PC-3 (cell line): ENCODE data around the gene AKIRIN2. TPM values are rescaled to one million over a fixed set of nuclear protein-coding genes. Genes with fewer than 3 reads are reported as not detected.

Experiments used
- ATAC-seq: fragments of 200-7000 bp; cut with Tn5 transposase; 2 replicates; pipeline ENCODE4 v1.9.1; 2020; ENCODE audit warnings: mild to moderate bottlenecking, moderate library complexity
- BruUV-seq: library from RNA; stranded (reverse); fragments of 400-500 nt; replicated peaks from 2 replicates; lab custom pipeline; 2021; lab: Mats Ljungman, UMichigan
- CTCF ChIA-PET: fragments of 300-600 bp; sonication (Branson Sonifier 250); formaldehyde crosslinking; loops from one replicate; lab custom pipeline; 2022; ENCODE audit warnings: antibody characterized with exemption; lab: Charles Lee
- POLR2A ChIA-PET: fragments of 300-600 bp; sonication (Branson Sonifier 250); formaldehyde crosslinking; loops from one replicate; lab custom pipeline; 2022; ENCODE audit warnings: antibody characterized with exemption; ENCODE audit not compliant: unreplicated experiment; lab: Charles Lee
- DNase-seq: peaks from one replicate; pipeline ENCODE4 v3.0.0-alpha.2; 2015
- H2AFZ ChIP-seq: fragments of 300-600 bp; sonication (generic); 2 replicates; pipeline ENCODE4 v1.6.0; 2016; ENCODE audit warnings: antibody characterized with exemption, low read length
- H3F3A ChIP-seq: fragments of 300-600 bp; sonication (generic); one replicate; pipeline ENCODE4 v1.6.0; 2017; ENCODE audit warnings: antibody characterized with exemption, low read length, control low read depth, mild to moderate bottlenecking; ENCODE audit not compliant: unreplicated experiment
- H3K27ac ChIP-seq: fragments of 300-600 bp; sonication (generic); 2 replicates; pipeline ENCODE4 v1.5.1; 2016; ENCODE audit warnings: mild to moderate bottlenecking, low read length
- H3K27me3 ChIP-seq: fragments of 300-600 bp; sonication (generic); 2 replicates; pipeline ENCODE4 v1.6.1; 2016; ENCODE audit warnings: low read length, mixed read lengths
- H3K36me3 ChIP-seq: fragments of 300-600 bp; sonication (generic); 2 replicates; pipeline ENCODE4 v1.6.1; 2016; ENCODE audit warnings: low read depth, mixed run types, low read length, mixed read lengths
- H3K4me1 ChIP-seq: fragments of 300-600 bp; sonication (generic); 2 replicates; pipeline ENCODE4 v1.5.1; 2016; ENCODE audit warnings: low read length; ENCODE audit not compliant: insufficient read depth
- H3K4me2 ChIP-seq: fragments of 300-600 bp; sonication (generic); 2 replicates; pipeline ENCODE4 v1.6.0; 2016; ENCODE audit warnings: low read length
- H3K4me3 ChIP-seq: fragments of 300-600 bp; sonication (generic); 2 replicates; pipeline ENCODE4 v1.5.1; 2016; ENCODE audit warnings: mild to moderate bottlenecking, low read length, mixed read lengths
- H3K79me2 ChIP-seq: fragments of 300-600 bp; sonication (generic); 2 replicates; pipeline ENCODE4 v1.6.1; 2017; ENCODE audit warnings: low read length, mixed read lengths
- H3K9ac ChIP-seq: fragments of 300-600 bp; sonication (generic); 2 replicates; pipeline ENCODE4 v1.6.0; 2016; ENCODE audit warnings: mild to moderate bottlenecking, low read length
- H3K9me2 ChIP-seq: fragments of 300-600 bp; sonication (generic); replicated peaks from 2 replicates; pipeline ENCODE4 v1.6.1; 2016; ENCODE audit warnings: mixed run types, low read length, mixed read lengths
- H3K9me3 ChIP-seq: fragments of 300-600 bp; sonication (generic); 2 replicates; pipeline ENCODE4 v1.6.1; 2016; ENCODE audit warnings: low read length, mixed read lengths
- H4K20me1 ChIP-seq: fragments of 300-600 bp; sonication (generic); 2 replicates; pipeline ENCODE4 v1.6.1; 2016; ENCODE audit warnings: low read length, mixed read lengths
- CTCF ChIP-seq: fragments of 300-600 bp; sonication (generic); conservative IDR thresholded peaks from 2 replicates; pipeline ENCODE4 v1.5.1; 2017; ENCODE audit warnings: antibody characterized with exemption, low read depth, mild to moderate bottlenecking, low read length
- EZH2 ChIP-seq: fragments of 300-600 bp; sonication (generic); IDR thresholded peaks from one replicate; pipeline ENCODE4 v1.6.1; 2017; ENCODE audit warnings: antibody characterized with exemption, mild to moderate bottlenecking, low read length; ENCODE audit not compliant: unreplicated experiment
- EZH2phosphoT487 ChIP-seq: fragments of 300-600 bp; sonication (generic); IDR thresholded peaks from 2 replicates; pipeline ENCODE4 v1.6.1; 2018; ENCODE audit warnings: mild to moderate bottlenecking, antibody characterized with exemption, low read length, borderline replicate concordance
- intact Hi-C: fragments of 100-400 bp; cut with micrococcal nuclease; formaldehyde crosslinking; loops from 2 replicates; pipeline ENCODE4 v1.9.0; 2023
- total RNA-seq: library from RNA; depleted of rRNA; stranded (reverse); fragments of >200 nt; gene quantifications from 2 replicates; pipeline ENCODE4 v1.2.3, GENCODE V29; 2014

AKIRIN2 gene
- total RNA-seq, 1 experiment from 2014 or later, result 15.1 TPM

- Histone ChIP-seq H3K36me3 (no peaks in the 10 kb centered on the region), H3K27ac (no peak overlapping the region), H3K9me2 (no peaks in the 10 kb centered on the region), H3K4me3 (no peak overlapping the region), H3K79me2 (no peaks in the 10 kb centered on the region), H3F3A (no peaks in the 10 kb centered on the region), H3K27me3 (no peaks in the 10 kb centered on the region), H2AFZ (no peak overlapping the region), H3K4me2 (no peak overlapping the region), H4K20me1 (no peaks in the 10 kb centered on the region), H3K9ac (no peak overlapping the region), H3K4me1 (peaks cover 5% of the 10 kb centered on the region; the same call in 1 of the 2 replicates), H3K9me3 (no peaks in the 10 kb centered on the region)
- BruUV-seq, result no TSS peak
- no peak for ATAC-seq
- ChIA-PET POLR2A (interaction anchor here (0.6 kb wide), 1 partner anchor 113 kb away, joined by 4 read pairs; no protein-coding TSS in a partner anchor), CTCF (no interaction called here)
- DNase-seq, result no peak
- intact Hi-C loops, result no loop called here
- no peak for TF ChIP-seq EZH2
- TF ChIP-seq EZH2phosphoT487, result no peak
- TF ChIP-seq CTCF, result no peak
These were observed 44.1 kb upstream of the AKIRIN2 start for GRCh38 chr6:87745966-87746721.

GRCh38 chr6:87743454-87743853, 41.4 kb upstream of the AKIRIN2 start:
- Histone ChIP-seq H3K27ac (no peak overlapping the region), H3K9me3 (no peaks in the 10 kb centered on the region), H3K79me2 (no peaks in the 10 kb centered on the region), H3K9me2 (no peaks in the 10 kb centered on the region), H3K36me3 (no peaks in the 10 kb centered on the region), H3K9ac (no peak overlapping the region), H2AFZ (no peak overlapping the region), H3K4me3 (no peak overlapping the region), H3F3A (no peaks in the 10 kb centered on the region), H3K27me3 (no peaks in the 10 kb centered on the region), H4K20me1 (no peaks in the 10 kb centered on the region), H3K4me2 (no peak overlapping the region), H3K4me1 (peaks cover 5% of the 10 kb centered on the region; the same call in 1 of the 2 replicates)
- ChIA-PET CTCF (no interaction called here), POLR2A (no interaction called here)
- intact Hi-C loops, result no loop called here
- ATAC-seq, result no peak
- DNase-seq, result no peak
- no TSS peak for BruUV-seq
- no peak for TF ChIP-seq CTCF
- TF ChIP-seq EZH2, result no peak
- TF ChIP-seq EZH2phosphoT487, result no peak

GRCh38 chr6:87742106-87742505, 40.1 kb upstream of the AKIRIN2 start:
- ATAC-seq (no peak), DNase-seq (no peak)
- H3K9me2 ChIP-seq, result no peaks in the 10 kb centered on the region
- H3K27ac ChIP-seq, result no peak overlapping the region
- intact Hi-C loops, result no loop called here
- H3K4me3 ChIP-seq, result no peak overlapping the region
- H4K20me1 ChIP-seq, result no peaks in the 10 kb centered on the region
- H3K9ac ChIP-seq, result no peak overlapping the region
- TF ChIP-seq EZH2 (no peak), EZH2phosphoT487 (no peak)
- no peaks in the 10 kb centered on the region for H3K27me3 ChIP-seq
- H2AFZ ChIP-seq, result no peak overlapping the region
- H3K4me1 ChIP-seq, result no peaks in the 10 kb centered on the region
- no TSS peak for BruUV-seq
- no peaks in the 10 kb centered on the region for H3K79me2 ChIP-seq
- no peaks in the 10 kb centered on the region for H3K36me3 ChIP-seq
- no peaks in the 10 kb centered on the region for H3K9me3 ChIP-seq
- ChIA-PET POLR2A (no interaction called here), CTCF (no interaction called here)
- H3K4me2 ChIP-seq, result no peak overlapping the region
- H3F3A ChIP-seq, result no peaks in the 10 kb centered on the region
